Measurements from ENCODE around the gene POU6F2.

POU6F2 gene

DNA sequence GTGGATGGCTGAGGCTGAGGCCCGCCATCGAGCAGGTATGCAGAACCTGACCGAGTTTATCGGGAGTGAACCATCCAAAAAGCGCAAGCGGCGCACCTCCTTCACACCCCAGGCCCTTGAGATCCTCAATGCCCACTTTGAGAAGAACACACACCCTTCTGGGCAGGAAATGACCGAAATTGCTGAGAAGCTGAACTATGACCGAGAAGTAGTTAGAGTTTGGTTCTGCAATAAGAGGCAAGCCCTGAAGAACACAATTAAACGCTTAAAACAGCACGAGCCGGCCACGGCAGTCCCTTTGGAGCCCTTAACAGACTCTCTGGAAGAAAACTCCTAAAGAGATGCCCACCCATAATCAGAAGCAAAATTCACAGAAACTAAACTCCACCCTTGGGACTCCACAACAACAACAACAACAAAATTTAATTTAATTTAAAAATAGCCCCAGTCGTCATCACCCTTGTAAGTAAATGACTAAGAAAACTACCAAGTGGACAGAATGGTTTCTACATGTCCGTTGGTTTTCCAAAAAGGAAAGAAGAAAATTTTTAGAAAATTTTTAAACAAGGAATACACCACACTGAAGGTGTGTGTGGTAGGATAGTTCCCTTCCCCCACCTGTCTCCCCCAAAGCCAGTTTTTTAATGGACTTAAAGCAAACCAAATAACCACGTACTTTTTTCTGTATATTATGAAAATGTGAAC lies 486.8 kb downstream of the POU6F2 start:
- DNase-seq, result no peak

DNA sequence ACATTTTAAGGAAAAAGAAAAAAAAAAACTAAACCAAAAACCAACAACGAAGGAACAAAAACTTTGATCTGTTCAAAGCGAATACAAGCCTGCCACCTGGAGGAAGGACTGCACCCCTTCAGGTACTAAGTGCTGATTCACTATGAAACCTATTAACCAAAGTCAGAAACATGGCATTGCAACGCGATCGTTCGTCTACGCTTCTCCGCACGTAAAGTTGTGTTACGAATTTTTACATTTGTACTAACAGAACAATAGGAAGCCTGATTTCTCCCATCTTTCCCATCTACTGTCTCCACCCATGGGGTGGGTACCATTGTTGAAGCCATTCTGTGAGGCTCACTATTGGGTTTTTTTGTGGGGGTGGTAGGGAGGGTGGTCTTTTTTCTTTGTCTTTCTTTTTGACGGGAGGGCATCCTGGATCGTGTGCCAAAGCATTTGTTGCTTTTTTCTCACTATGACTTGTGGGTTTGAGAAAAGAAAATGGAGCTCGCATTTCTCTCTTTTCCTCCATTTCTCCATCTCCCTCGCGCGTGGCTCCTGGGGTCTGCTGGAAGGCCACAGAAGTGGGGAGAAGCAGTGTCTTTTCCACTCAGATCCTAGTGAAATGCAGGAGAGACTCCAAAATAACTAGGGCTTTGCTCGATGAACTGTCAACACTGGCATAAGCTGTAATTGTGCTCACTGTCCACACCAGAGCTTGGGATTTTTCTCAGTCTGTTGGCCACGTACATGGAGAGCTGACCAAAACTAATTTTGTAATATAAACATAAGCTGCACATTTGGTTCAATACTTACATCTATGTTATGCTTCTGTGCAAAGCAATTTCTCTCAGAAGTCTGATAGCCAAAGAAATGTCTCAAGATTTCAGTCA lies 487.6 kb downstream of the POU6F2 start:
- no peak for DNase-seq

GRCh38 chr7:39468261-39468660 lies 490.6 kb downstream of the POU6F2 start:
- no peak for DNase-seq

GRCh38 chr7:39468808-39469374 lies 491.2 kb downstream of the POU6F2 start:
- no peak for DNase-seq

- DNase-seq, result no peak
Observed at GRCh38 chr7:39480901-39481300, 503.2 kb downstream of the POU6F2 start.

GRCh38 chr7:39488467-39489393 lies 511.0 kb downstream of the POU6F2 start:
- DNase-seq, result no peak

DNA sequence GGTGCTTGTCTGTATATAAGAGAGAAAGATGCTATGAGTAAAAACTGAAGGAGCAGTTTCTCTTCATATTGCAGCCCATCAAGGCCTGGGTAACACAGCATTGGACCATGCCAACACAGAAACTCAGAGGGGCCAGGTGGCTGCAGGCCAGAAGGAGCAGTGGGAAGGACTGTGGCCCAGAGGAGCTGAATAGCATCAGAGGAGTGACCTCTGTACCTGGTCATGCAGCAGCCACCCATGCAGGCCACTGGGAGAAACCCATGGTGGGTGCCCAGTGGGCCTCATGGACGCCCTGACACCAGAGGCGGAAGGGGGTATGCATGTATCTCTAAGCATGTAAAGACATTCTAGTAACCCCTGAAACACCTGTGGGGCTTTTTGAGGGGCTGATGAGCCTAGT lies 512.6 kb downstream of the POU6F2 start:
- no peak for DNase-seq

DNA sequence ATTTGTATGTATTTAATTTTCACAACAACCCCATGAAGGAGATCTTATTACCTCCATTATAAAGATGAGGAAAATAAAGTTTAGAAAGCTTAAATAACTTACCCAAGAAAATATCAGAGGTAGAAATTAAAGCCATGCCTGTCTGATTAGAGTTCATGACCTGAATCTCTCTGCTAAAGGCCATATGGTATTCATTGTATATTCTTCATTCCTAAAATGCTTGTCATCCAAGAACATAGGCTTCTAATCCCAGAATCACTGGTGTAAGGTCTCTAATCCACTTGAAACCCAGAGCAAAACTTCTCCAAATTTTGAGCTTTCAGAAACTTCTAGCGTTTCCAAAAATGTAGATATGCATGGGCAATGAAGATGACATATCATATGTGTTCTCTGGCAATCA lies 516.2 kb downstream of the POU6F2 start:
- DNase-seq, result no peak

DNA sequence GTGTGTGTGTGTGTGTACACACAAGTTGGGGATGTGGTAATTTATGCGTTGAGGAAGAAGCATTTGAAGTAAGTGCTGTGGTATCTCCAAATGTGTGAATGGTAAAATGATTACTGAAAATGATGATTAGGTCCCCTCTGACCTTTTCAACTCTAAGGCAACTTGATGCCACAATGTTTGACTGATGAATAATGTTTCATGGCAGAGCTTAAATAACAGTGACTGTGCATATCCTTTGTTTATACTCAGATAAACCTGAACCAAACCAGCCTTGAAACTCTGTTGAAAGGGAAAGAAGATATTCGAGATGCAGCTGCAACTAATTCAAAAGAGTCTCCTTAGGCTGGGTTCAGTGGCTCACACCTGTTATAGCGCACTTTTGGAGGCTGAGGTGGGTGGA lies 523.6 kb downstream of the POU6F2 start:
- DNase-seq, result no peak

- DNase-seq, result no peak
Observed at GRCh38 chr7:39504963-39505362, 527.3 kb downstream of the POU6F2 start.

DNA sequence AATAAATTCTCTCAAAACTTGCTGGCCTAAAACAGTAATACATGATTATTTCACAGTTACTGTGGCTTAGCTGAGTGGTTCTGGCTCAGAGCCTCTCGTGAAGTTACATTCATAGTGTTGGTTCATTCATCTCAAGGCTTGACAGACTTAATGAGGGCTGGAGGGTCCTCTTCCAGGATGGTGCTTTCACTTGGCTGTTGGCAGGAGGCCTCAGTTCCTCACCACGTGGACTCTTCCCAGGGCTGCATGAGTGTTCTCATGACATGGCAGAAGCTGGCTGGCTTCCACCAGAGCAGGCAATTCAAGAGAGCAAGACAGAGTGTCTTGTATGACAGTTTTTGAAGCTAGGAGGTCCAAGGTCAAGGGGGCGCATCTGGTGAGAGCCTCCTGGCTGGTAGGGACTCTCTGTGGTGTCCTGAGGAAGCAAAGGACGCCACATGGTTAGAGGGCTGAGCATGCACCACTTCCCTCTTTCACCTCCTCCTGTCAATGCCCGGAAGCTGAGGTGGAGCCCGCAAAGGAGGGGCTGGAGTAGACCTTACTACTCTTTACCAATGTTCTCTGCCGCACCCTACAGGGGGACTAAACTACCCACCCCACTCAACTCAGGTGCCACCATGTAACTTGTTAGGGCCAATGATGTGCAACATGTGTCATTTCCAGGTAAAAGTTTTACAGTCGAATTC lies 530.3 kb downstream of the POU6F2 start:
- DNase-seq, result no peak

DNA sequence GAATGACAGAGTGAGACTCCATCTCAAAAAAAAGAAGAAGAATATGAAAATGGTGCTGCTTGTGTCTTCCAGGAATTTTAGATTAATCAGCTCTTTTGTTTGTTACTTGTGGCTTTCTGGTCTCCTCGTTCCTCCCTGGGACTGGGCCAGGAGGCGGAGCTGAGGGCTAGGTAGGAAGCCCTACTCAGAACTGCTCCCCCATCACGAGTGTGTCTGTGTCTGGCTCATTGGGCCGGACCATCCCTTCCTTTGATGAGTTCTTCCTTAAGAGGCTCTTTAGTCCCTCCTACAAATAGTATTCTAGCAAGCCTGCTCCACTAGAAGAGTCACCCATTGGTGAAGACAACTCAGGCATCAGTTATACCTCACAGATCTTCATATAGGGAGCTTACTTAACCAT lies 531.7 kb downstream of the POU6F2 start:
- DNase-seq, result no peak

GRCh38 chr7:39509912-39510311 lies 532.2 kb downstream of the POU6F2 start:
- DNase-seq, result no peak

- no peak for DNase-seq
Observed at GRCh38 chr7:39510864-39511354, 533.2 kb downstream of the POU6F2 start.

DNA sequence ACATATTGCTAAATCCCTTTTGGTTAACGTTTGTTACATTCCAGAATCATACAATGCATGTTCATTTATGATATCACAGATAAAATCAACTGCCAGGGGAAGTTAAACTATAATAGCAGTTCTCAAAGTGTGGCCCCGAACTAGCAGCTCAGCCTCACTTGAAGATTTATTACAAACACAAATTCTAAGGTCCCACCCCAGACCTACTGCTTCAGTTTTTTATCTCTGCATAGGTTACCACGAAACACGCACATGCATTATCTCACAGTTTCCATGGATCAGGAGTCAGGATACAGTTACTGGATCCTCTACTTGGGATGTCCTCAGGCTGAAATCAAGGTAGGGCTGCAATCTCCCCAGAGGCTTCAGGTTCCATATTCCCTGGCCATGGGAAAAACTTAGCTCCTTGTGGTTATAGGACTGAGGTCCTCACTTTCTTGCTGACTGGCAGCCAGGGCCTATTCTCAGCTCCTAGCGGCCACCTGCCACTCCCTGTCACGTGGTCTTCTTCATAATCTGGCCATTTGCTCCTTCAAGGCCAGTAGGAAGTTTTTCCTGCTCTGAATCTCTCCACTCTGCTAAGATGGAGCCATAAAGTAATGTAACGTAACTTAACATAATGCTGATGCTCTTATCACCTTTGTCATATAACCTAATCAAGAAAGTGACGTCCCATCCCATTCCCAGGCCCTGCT lies 538.0 kb downstream of the POU6F2 start:
- no peak for DNase-seq

GRCh38 chr7:39516498-39516897 lies 538.8 kb downstream of the POU6F2 start:
- no peak for DNase-seq

GRCh38 chr7:39517240-39517639 lies 539.5 kb downstream of the POU6F2 start:
- no peak for DNase-seq

All from activated CD4-positive, CD25-positive, alpha-beta regulatory T cell treated with anti-CD3 and anti-CD28 coated beads, Interleukin-2, amount 50 U/mL, for 72 hours (primary cell).